HG02885 (cell line): ENCODE measurements around the gene PDE4D.
A peak's percentile ranks its signal among the peaks of the same experiment; 100 is the strongest.

Experiments
- ATAC-seq: cut with Tn5 transposase; IDR thresholded peaks from one replicate; pipeline ENCODE4 v1.9.1; 2021; ENCODE audit warnings: mild to moderate bottlenecking; ENCODE audit not compliant: unreplicated experiment, poor library complexity

The PDE4D gene

GRCh38 chr5:59715228-59715627 is 178.3 kb downstream of the PDE4D start:
- no peak for ATAC-seq

DNA sequence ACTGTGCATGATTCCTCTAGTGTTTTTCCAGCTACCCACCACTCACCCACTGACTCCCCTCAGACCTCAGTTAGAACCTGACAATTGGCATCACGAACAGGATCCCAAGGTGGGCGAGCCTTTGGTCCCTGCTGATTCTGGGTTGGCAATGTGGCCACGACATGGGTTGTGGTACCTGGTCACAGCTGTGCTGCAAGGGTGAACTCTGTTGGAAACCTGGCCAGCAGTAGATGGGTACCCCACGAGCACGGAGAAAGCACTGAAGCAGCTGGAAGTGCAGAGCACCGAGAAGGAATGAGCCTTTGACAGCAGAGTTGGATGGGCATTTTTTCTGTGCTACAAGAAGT is 180.1 kb downstream of the PDE4D start:
- no peak for ATAC-seq

GRCh38 chr5:59712836-59713497 is 180.6 kb downstream of the PDE4D start:
- ATAC-seq = no peak

- no peak for ATAC-seq
Observed at GRCh38 chr5:59711310-59711709, 182.2 kb downstream of the PDE4D start.

DNA sequence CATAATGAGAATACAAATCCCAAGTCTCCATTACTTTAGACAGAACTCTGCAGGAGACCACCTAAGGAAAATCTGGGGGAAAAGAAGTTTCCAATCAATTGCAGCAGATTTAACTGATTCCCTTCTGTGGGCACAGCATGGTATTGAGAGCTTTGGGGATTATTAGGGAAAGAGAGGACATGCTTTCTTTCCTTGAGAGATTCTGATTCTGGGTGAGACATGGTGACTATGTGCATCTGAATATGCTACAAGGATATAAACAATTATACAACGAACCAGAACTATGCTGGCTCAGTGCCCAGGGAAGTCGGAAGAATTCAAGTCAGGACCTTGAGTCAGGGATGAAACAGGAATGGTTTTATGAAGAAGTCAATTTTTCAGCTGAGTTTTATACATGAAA is 183.7 kb downstream of the PDE4D start:
- ATAC-seq = no peak

GRCh38 chr5:59709346-59709821 is 184.1 kb downstream of the PDE4D start:
- no peak for ATAC-seq

- no peak for ATAC-seq
Observed at GRCh38 chr5:59704936-59705335, 188.6 kb downstream of the PDE4D start.

DNA sequence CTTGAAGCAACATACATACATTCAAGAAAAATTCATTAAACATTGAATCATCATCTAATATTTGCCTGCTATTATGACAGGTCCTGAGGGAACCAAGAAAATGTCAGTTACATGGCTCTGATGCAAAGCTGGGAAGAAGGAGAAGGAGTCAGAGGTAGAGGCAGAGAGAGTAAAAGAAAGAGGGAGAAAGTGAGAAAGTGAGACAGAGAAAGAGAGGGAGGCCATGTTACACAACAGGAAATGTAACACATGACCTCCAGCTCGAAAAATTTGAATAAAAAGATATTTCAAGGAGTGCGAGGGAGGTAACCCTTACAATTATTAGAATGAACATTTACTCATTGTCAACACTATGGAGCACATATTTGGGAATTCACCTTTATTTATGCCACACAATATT is 189.7 kb downstream of the PDE4D start:
- ATAC-seq = no peak

DNA sequence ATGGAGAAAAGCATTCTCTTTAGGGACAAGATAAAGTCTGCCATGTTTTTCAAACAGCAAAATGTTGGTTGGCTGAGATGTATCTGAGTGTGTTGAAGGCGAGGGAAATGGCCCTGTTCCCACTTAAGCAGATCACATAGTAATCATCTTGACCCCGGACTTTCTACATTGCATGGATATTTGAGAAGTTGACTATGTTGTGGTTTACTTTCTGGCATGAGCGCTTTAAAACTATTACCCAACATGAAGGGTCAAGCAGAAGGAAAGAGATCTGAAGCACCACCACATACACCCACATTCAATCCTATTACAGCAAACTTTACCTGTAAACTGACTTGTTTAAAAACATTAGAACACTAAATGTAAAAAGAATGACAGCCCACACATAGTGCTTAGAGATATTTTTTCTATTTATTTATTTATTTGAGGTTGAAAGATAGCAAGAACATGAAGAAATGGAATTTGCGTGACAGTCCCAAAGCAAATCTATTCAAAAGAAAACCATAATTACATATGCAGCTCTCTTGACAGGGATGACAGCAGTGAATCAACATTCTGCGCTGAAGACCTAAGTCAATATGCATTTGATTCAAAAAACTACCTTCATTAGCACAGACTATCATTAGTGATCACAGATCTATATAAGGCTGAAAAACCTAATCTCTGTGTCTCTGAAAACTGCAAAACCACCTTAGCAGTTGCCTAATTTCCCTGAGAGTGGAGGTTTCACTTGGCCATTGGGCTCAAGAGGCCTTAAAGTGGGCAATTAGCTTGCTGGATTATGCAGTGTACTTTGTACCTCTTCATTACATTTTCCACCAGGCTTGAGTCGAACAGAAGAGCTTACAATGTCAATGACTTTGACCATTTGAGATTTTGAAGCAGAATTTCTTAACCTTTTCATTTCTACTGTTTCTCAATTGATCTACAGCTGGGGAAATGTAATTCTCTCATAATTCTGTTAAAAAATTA is 195.0 kb downstream of the PDE4D start:
- no peak for ATAC-seq

GRCh38 chr5:59694411-59694810 is 199.1 kb downstream of the PDE4D start:
- ATAC-seq = no peak

GRCh38 chr5:59693492-59694309 is 199.8 kb downstream of the PDE4D start:
- no peak for ATAC-seq

DNA sequence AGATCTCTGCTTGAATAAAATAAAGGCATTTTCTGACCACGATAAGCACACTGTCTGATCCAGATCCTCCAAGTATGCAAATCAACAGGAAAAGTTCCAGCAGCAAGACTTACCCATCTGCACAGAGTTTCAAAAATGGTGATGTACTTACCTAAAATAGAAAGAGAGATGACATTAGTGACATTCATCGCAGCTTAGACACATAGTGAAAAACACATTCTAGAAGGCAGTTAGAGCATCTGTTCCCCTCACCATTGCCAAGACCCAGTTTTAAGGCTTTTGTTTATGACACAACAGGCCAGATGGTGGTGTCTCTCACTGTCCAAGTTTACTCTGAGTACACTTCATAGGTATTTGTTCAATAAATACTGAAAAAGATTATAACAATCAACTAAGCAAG is 207.7 kb downstream of the PDE4D start:
- ATAC-seq = peak; percentile 84

DNA sequence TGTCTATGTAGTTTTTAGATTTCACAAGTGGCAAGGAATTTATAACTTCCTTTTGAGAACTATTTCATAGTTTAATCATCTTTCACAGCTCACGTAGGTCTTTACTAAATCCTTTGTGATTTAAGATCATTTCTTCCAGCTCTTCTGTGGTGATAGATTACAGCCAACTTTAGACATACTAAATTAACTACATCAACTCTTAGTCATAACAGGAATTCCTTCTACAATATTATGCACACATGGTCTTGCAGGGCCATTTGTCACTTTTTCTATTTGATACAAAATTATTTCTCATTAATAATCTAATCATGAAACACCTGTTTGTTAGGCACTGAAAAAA is 208.4 kb downstream of the PDE4D start:
- no peak for ATAC-seq

DNA sequence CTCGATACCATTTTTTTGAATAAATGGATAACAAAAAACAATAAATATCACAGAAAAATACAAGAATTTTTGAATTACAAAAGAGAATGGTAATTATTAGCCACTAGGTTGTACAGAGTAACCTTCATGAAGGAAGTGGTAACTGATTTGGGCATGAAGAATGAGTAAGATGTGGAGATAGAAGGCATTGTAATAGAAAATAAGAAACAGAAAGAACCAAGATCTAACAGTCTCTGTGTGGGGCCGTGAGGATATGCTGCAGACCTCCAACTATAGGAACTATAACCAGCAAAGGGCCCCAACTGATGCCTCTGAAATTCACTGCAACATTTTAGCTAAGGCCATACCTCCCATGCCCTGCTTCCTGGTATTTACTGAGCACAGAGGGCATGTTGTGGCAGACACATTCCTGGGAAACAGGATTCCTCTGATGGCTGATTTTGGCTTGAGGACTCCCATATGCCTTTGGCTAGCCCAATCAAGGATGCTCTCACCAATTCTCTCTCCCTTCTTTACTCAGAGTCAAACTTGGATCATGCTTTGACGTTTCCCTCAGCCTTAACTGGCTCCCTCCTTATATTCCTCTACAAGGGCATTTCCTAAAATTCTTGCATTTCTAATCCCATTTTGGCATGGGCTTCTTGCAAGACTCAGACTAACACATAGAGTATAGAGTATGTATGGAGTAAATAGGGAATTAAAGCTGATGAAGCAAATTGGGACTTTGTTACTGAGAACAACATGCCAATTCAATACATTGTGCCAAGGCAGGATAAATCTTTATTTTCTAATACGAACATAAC is 208.9 kb downstream of the PDE4D start:
- ATAC-seq = no peak

- ATAC-seq = no peak
Observed at GRCh38 chr5:59683311-59683710, 210.2 kb downstream of the PDE4D start.

- ATAC-seq = no peak
Observed at GRCh38 chr5:59682542-59682941, 211.0 kb downstream of the PDE4D start.

DNA sequence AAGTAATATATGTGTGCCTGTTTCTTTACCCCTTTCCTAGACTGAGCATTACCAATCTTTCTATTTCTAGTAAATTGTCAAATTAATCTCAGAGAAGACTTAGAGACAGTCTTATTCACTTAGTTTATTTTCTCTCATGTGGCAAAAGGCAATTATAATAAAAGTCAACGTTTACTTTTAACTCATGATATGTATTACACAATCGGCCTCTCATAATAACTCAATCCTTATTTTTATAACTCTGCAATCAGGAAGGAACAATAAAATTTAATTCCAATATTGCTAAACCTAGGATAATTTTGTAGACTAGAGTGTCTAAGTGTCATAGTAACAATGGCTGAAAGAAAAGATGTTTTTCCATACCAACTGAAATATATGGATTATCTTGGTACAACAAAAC is 214.6 kb downstream of the PDE4D start:
- no peak for ATAC-seq

GRCh38 chr5:59674763-59675162 is 218.8 kb downstream of the PDE4D start:
- ATAC-seq = no peak

GRCh38 chr5:59673438-59674058 is 220.0 kb downstream of the PDE4D start:
- peak; percentile 52 for ATAC-seq
